Fibroblast of villous mesenchyme (primary cell): ENCODE measurements around the gene ABCA1. TPM values are rescaled to one million over a fixed set of nuclear protein-coding genes. Genes with fewer than 3 reads are reported as not detected.
A peak's percentile ranks its signal among the peaks of the same experiment; 100 is the strongest.

Experiments used
- DNase-seq: peaks from one replicate; pipeline ENCODE4 v3.0.0-alpha.2; 2010; ENCODE audit warnings: low read depth
- H3K4me3 ChIP-seq: 2 replicates; pipeline ENCODE4 v1.5.1; 2011; ENCODE audit warnings: low read depth, mild to moderate bottlenecking, low read length
- total RNA-seq: library from RNA; depleted of rRNA; stranded (reverse); fragments of >200 nt; gene quantifications from 2 replicates; pipeline ENCODE4 v1.2.3, GENCODE V29; 2012
- TF ChIP-seq, protein P1 (sequence below): IDR thresholded peaks from 2 replicates; pipeline ENCODE4 v1.5.1; 2012; ENCODE audit warnings: low read depth, mild to moderate bottlenecking, low read length; ENCODE audit not compliant: insufficient read depth

Gene ABCA1
- total RNA-seq, 1 donor: 132 TPM

GRCh38 chr9:104783588-104783987 lies 144.4 kb downstream of the ABCA1 start:
- no peak for DNase-seq
- H3K4me3 ChIP-seq: no peak overlapping the region
- TF ChIP-seq, protein P1, sequence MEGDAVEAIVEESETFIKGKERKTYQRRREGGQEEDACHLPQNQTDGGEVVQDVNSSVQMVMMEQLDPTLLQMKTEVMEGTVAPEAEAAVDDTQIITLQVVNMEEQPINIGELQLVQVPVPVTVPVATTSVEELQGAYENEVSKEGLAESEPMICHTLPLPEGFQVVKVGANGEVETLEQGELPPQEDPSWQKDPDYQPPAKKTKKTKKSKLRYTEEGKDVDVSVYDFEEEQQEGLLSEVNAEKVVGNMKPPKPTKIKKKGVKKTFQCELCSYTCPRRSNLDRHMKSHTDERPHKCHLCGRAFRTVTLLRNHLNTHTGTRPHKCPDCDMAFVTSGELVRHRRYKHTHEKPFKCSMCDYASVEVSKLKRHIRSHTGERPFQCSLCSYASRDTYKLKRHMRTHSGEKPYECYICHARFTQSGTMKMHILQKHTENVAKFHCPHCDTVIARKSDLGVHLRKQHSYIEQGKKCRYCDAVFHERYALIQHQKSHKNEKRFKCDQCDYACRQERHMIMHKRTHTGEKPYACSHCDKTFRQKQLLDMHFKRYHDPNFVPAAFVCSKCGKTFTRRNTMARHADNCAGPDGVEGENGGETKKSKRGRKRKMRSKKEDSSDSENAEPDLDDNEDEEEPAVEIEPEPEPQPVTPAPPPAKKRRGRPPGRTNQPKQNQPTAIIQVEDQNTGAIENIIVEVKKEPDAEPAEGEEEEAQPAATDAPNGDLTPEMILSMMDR: no peak

- H3K4me3 ChIP-seq: no peak overlapping the region
Measured at GRCh38 chr9:104780796-104781395, 147.1 kb downstream of the ABCA1 start.

DNA sequence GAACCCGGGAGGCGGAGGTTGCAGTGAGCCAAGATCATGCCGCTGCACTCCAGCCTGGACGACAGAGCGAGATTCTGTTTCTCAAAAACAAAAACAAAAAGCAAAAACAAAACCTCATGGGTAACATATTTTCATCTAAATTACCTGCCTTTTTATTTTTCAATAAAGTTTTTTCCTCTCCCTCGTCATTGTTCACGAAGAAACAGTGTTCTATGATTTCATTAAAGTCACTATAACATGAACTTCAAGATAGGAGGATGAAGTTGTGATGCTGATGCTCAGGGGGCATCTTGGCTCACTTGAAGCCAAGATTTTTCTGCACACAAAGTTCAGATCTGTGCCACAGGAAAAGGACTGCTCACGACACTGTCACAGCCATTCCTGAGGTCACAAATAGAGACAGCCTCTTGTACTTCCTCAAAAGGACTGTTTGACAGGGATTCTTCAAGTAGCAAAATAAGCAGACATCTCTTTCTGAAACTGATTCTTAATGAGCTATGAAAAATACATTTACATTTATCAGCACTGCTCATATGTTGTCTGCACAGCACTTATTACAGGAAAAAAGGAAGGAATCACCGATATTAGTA lies 147.9 kb downstream of the ABCA1 start:
- DNase-seq: no peak
- no peak overlapping the region for H3K4me3 ChIP-seq
- TF ChIP-seq, protein P1: no peak

More at GRCh38 chr9:104780796-104781395, 147.1 kb downstream of the ABCA1 start:
- TF ChIP-seq, protein P1: peak; percentile 41
- peak; percentile 22 for DNase-seq

DNA sequence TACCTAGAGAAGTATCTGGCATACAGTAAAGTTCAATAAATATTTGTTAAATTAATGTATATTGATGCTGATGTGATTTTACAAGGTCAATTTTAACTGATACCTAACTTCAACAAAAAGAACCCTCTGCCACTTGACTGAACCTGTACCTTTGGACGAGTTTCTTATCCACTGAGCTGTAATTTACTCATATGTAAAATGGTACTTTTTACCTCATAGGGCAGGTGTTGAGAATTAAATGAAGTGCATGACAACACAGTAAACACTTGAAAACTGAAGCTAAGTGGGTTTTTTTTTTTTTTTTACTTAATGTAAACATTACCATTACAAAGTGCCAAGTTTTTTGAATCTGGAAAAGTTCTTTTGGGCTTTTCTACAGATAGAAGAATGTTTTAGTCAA lies 148.6 kb downstream of the ABCA1 start:
- TF ChIP-seq, protein P1: no peak
- no peak for DNase-seq

GRCh38 chr9:104778802-104779201 lies 149.2 kb downstream of the ABCA1 start:
- no peak for DNase-seq
- TF ChIP-seq, protein P1: no peak
- no peak overlapping the region for H3K4me3 ChIP-seq

More for the DNA sequence above, 148.6 kb downstream of the ABCA1 start:
- H3K4me3 ChIP-seq: no peak overlapping the region

GRCh38 chr9:104776797-104777196 lies 151.2 kb downstream of the ABCA1 start:
- TF ChIP-seq, protein P1: no peak
- DNase-seq: peak; percentile 30

More at GRCh38 chr9:104776797-104777196, 151.2 kb downstream of the ABCA1 start:
- no peak overlapping the region for H3K4me3 ChIP-seq
